OCI-LY1 (cell line): ENCODE measurements around the gene RSF1.

Experiments
- H2AFZ ChIP-seq: fragments of 200-600 bp; sonication (generic), shearing (Covaris generic); 2 replicates; pipeline ENCODE4 v1.6.0; 2014; ENCODE audit warnings: antibody characterized with exemption, mild to moderate bottlenecking, low read length
- H3F3A ChIP-seq: fragments of 200-600 bp; sonication (generic), shearing (Covaris generic); 2 replicates; pipeline ENCODE4 v1.6.0; 2014; ENCODE audit warnings: mild to moderate bottlenecking, antibody characterized with exemption, low read length, moderate library complexity; ENCODE audit not compliant: insufficient read depth
- H3K27ac ChIP-seq: fragments of 200-600 bp; sonication (generic); 2 replicates; pipeline ENCODE4 v1.5.1; 2014; ENCODE audit warnings: low read length, mixed run types, mild to moderate bottlenecking, low read depth; ENCODE audit not compliant: poor library complexity, severe bottlenecking
- H3K27me3 ChIP-seq: fragments of 200-600 bp; sonication (generic); 2 replicates; pipeline ENCODE4 v1.6.0; 2014; ENCODE audit warnings: antibody characterized with exemption, mild to moderate bottlenecking, low read length, moderate library complexity; ENCODE audit not compliant: insufficient read depth
- H3K36me3 ChIP-seq: fragments of 200-600 bp; sonication (generic); 2 replicates; pipeline ENCODE4 v1.6.1; 2014; ENCODE audit warnings: mild to moderate bottlenecking, antibody characterized with exemption, low read length, moderate library complexity, mixed read lengths; ENCODE audit not compliant: insufficient read depth
- H3K4me1 ChIP-seq: fragments of 200-600 bp; sonication (generic); 2 replicates; pipeline ENCODE4 v1.5.1; 2014; ENCODE audit warnings: mild to moderate bottlenecking, low read length, moderate library complexity; ENCODE audit not compliant: insufficient read depth, severe bottlenecking
- H3K4me2 ChIP-seq: fragments of 200-600 bp; sonication (generic), shearing (Covaris generic); 2 replicates; pipeline ENCODE4 v1.6.1; 2014; ENCODE audit warnings: low read length
- H3K4me3 ChIP-seq: fragments of 200-600 bp; sonication (generic); 2 replicates; pipeline ENCODE4 v1.5.1; 2014; ENCODE audit warnings: low read length, low read depth, mild to moderate bottlenecking, mixed read lengths; ENCODE audit not compliant: poor library complexity, severe bottlenecking
- H3K79me2 ChIP-seq: fragments of 200-600 bp; shearing (Covaris generic); 2 replicates; pipeline ENCODE4 v1.6.1; 2016; ENCODE audit warnings: mixed run types, low read length, mixed read lengths; ENCODE audit not compliant: insufficient read depth
- H3K9ac ChIP-seq: fragments of 200-600 bp; sonication (generic), shearing (Covaris generic); 2 replicates; pipeline ENCODE4 v1.6.1; 2014; ENCODE audit warnings: mild to moderate bottlenecking, low read length, mixed read lengths
- H3K9me2 ChIP-seq: fragments of 200-600 bp; sonication (generic), shearing (Covaris generic); 2 replicates; pipeline ENCODE4 v1.6.1; 2014; ENCODE audit warnings: low read depth, mild to moderate bottlenecking, low read length, mixed read lengths
- H3K9me3 ChIP-seq: fragments of 200-600 bp; shearing (Covaris generic); 2 replicates; pipeline ENCODE4 v1.6.1; 2014; ENCODE audit warnings: low read length, mixed read lengths
- H4K20me1 ChIP-seq: fragments of 200-600 bp; sonication (generic), shearing (Covaris generic); 2 replicates; pipeline ENCODE4 v1.6.0; 2016; ENCODE audit warnings: mild to moderate bottlenecking, low read length; ENCODE audit not compliant: insufficient read depth
- EZH2 ChIP-seq: fragments of 200-600 bp; sonication (generic), shearing (Covaris generic); IDR thresholded peaks from 2 replicates; pipeline ENCODE4 v1.8.0; 2017; ENCODE audit warnings: borderline replicate concordance, mixed run types, mild to moderate bottlenecking, antibody characterized with exemption, low read length, moderate library complexity, mixed read lengths
- TF ChIP-seq, protein P1 (sequence below): fragments of 200-600 bp; sonication (generic), shearing (Covaris generic); IDR thresholded peaks from 2 replicates; pipeline ENCODE4 v1.5.1; 2017; ENCODE audit warnings: mild to moderate bottlenecking, antibody characterized with exemption, low read length, moderate library complexity, mixed read lengths

The RSF1 gene

DNA sequence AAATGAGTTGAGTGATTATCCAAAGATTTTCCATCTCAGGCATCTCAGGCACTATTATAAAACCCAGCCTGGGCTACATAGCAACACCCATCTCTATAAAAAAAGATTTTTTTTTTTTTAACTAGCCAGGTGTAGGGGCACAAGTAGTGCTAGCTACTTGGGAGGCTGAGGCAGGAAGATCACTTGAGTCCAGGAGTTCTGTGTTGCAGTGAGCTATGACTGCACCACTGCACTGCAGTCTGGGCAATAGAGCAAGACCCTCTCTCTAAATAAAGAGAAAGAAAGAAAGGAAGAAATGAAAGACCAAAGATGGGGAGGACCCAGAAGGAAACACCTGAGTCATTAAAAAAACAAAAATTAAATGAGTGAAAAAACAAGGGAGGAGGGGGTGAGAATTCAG, 14.1 kb downstream of the RSF1 start:
- no peak for TF ChIP-seq EZH2
- TF ChIP-seq, protein P1, sequence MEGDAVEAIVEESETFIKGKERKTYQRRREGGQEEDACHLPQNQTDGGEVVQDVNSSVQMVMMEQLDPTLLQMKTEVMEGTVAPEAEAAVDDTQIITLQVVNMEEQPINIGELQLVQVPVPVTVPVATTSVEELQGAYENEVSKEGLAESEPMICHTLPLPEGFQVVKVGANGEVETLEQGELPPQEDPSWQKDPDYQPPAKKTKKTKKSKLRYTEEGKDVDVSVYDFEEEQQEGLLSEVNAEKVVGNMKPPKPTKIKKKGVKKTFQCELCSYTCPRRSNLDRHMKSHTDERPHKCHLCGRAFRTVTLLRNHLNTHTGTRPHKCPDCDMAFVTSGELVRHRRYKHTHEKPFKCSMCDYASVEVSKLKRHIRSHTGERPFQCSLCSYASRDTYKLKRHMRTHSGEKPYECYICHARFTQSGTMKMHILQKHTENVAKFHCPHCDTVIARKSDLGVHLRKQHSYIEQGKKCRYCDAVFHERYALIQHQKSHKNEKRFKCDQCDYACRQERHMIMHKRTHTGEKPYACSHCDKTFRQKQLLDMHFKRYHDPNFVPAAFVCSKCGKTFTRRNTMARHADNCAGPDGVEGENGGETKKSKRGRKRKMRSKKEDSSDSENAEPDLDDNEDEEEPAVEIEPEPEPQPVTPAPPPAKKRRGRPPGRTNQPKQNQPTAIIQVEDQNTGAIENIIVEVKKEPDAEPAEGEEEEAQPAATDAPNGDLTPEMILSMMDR, result no peak
- Histone ChIP-seq H3K79me2 (peaks cover 58% of the 10 kb centered on the region), H3F3A (no peaks in the 10 kb centered on the region), H3K9me3 (no peaks in the 10 kb centered on the region), H2AFZ (no peak overlapping the region), H3K36me3 (peaks cover 22% of the 10 kb centered on the region; the same call in 1 of the 2 replicates), H3K9ac (no peak overlapping the region), H3K27ac (no peak overlapping the region), H3K4me2 (no peak overlapping the region), H3K9me2 (no peaks in the 10 kb centered on the region), H3K27me3 (no peaks in the 10 kb centered on the region), H3K4me3 (no peak overlapping the region), H3K4me1 (no peaks in the 10 kb centered on the region), H4K20me1 (no peaks in the 10 kb centered on the region)

DNA sequence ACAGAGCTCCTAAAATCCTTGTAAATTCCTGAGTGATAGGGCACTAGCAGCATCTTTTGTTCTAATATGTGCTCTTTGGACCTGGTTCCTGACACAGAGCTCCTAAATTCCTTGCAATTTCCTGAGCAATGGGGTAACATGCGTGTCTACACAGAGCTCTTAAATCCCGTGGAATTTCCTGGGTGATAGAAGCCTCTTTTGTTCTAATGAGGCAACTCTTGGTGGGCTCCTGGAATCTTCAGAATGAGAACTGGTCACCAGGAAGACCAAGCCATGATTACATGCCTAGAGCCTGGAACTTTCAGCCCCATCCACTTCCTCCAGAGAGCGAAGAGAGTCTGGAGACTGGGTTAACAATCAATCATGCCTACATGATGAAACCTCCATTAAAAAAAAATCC, 19.0 kb downstream of the RSF1 start:
- no peaks in the 10 kb centered on the region for H3F3A ChIP-seq
- TF ChIP-seq EZH2, result no peak
- TF ChIP-seq, protein P1, result no peak
- no peak overlapping the region for H3K4me2 ChIP-seq
- H3K9ac ChIP-seq, result no peak overlapping the region
- H3K4me1 ChIP-seq, result no peaks in the 10 kb centered on the region
- H3K27ac ChIP-seq, result no peak overlapping the region
- peaks cover 11% of the 10 kb centered on the region for H3K36me3 ChIP-seq
- H3K9me3 ChIP-seq, result no peaks in the 10 kb centered on the region
- peaks cover 55% of the 10 kb centered on the region for H3K79me2 ChIP-seq
- H2AFZ ChIP-seq, result no peak overlapping the region
- H3K4me3 ChIP-seq, result no peak overlapping the region
- no peaks in the 10 kb centered on the region for H3K9me2 ChIP-seq
- no peaks in the 10 kb centered on the region for H3K27me3 ChIP-seq
- no peaks in the 10 kb centered on the region for H4K20me1 ChIP-seq

DNA sequence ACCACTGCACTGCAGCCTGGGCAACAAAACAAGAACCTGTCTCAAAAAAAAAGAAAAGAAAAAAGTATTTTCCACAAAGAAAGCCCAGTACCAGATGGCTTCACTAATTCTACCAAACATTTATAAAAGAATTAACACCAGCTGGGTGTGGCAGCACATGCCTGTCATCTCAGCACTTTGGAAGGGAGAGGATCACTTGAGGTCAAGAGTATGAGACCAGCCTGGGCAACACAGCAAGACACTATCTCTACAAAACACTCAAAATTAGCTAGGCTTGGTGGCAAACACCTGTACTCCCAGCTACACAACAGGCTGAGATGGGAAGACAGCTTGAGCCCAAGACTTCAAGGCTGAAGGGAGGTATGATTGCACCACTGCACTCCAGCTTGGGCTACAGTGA, 20.1 kb downstream of the RSF1 start:
- TF ChIP-seq EZH2, result no peak
- TF ChIP-seq, protein P1, result no peak
- Histone ChIP-seq H4K20me1 (no peaks in the 10 kb centered on the region), H3K4me1 (no peaks in the 10 kb centered on the region), H3F3A (no peaks in the 10 kb centered on the region), H3K36me3 (peaks cover 11% of the 10 kb centered on the region), H3K79me2 (peaks cover 55% of the 10 kb centered on the region), H3K4me3 (no peak overlapping the region), H2AFZ (no peak overlapping the region), H3K9me3 (no peaks in the 10 kb centered on the region), H3K27ac (no peak overlapping the region), H3K9me2 (no peaks in the 10 kb centered on the region), H3K4me2 (no peak overlapping the region), H3K9ac (no peak overlapping the region), H3K27me3 (no peaks in the 10 kb centered on the region)
